Left lung (tissue), 10 donors: ENCODE data around the gene ZBTB21. TPM values are rescaled to one million over a fixed set of nuclear protein-coding genes. Genes with fewer than 3 reads are reported as not detected.

Experiments used
- ATAC-seq: fragments of 200-7000 bp; cut with Tn5 transposase; one replicate; pipeline ENCODE4 v1.9.1; 2020; ENCODE audit warnings: moderate library complexity
- DNase-seq, 4 donors: peaks; one replicate each; pipeline ENCODE4 v3.0.0-alpha.2; 2013 to 2020
- H3K27ac ChIP-seq, 2 donors: fragments of 200-600 bp; sonication (generic) in 1 of 2; one replicate each; pipeline versions ENCODE4 v1.5.0 to v1.8.0; 2020 to 2021
- H3K27me3 ChIP-seq, 2 donors: fragments of 200-600 bp; sonication (generic) in 1 of 2; one replicate each; pipeline versions ENCODE4 v1.5.0 to v1.8.0; 2020 to 2021
- H3K36me3 ChIP-seq, 2 donors: fragments of 200-600 bp; sonication (generic) in 1 of 2; one replicate each; pipeline versions ENCODE4 v1.5.0 to v1.8.0; 2020 to 2021
- H3K4me1 ChIP-seq, 2 donors: fragments of 200-600 bp; one replicate each; pipeline ENCODE4 v1.8.0; 2021
- H3K4me3 ChIP-seq, 2 donors: fragments of 200-600 bp; sonication (generic) in 1 of 2; one replicate each; pipeline versions ENCODE4 v1.5.0 to v1.8.0; 2020 to 2021; ENCODE audit warnings: mild to moderate bottlenecking in 1 of 2
- H3K9me3 ChIP-seq, 2 donors: fragments of 200-600 bp; sonication (generic) in 1 of 2; one replicate each; pipeline versions ENCODE4 v1.5.0 to v1.8.0; 2020 to 2021
- CTCF ChIP-seq, 2 donors: fragments of 200-600 bp; sonication (generic) in 1 of 2; IDR thresholded peaks; one replicate each; pipeline versions ENCODE4 v1.5.0 to v1.8.0; 2021; ENCODE audit warnings: antibody characterized with exemption in 2 of 2
- intact Hi-C, 2 donors: fragments of 100-400 bp; cut with DNase I; formaldehyde crosslinking; loops; one replicate each; pipeline versions ENCODE4 v1.11.2 to v1.14.2; 2022
- polyA plus RNA-seq, 6 donors: library from polyadenylated mRNA; unstranded; fragments of 120-200 nt; gene quantifications; one replicate each; pipeline ENCODE4 v1.2.1, GENCODE V29; 2013; ENCODE audit not compliant: insufficient read length in 6 of 6
- total RNA-seq, 2 donors: library from RNA; stranded (reverse); fragmentation: NEBNext Ultra II Directional; extraction: Animal tissue kit (Norgen Biotek cat#: 25700); gene quantifications; one replicate each; pipeline ENCODE4 v1.2.1, GENCODE V29; 2021
- donor health status: DM: no; HTN: yes; CAD: no.
- donor health status: DM: no; HTN: no; CAD: no.

Gene ZBTB21
- total and polyA plus RNA-seq, 8 donors: 9.2 to 13.9 (median 10.7) TPM

DNA sequence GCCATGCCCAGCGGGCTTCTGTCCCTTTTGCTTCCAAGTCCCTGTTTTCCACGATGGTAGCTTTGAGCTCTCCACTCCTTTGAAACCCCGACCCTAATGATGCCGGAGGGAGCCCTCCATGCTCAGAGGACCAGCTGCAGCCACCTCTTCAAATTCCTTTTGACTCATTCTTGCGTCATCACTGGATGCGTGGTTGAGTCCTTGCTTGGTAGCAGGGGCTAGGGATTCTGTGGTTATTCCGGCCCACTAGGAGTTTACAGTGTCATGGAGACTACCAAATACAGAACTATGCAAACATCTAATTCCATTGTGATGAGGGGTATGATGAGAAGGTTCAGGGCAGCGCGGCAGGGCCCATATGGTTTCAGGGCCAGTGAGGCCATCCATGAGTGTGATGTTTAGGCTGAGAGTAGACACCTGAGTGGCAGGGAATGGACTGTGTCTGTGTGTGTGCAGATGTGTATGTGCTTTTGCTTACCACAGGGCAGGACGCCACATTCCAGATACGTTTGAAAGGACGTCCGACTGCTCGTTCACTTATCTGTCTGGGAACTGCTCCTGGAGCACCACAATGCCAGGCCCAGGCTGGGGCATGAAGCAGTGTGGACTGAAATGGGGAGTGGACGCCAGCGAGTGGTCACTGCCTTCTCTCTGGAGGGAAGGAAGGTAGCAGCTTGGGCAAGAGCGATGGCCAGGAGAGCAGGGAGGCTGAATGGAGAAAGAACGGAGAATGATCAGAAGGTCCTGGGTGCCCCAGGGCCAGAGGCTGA, 30.4 kb upstream of the ZBTB21 start:
- peaks cover 8 to 14% of the 10 kb centered on the region in 2 donors for H3K4me1 ChIP-seq

GRCh38 chr21:42039911-42040351, 29.8 kb upstream of the ZBTB21 start:
- no peak for TF ChIP-seq CTCF (IDR thresholded peaks at IDR 0.05)
- intact Hi-C loops: no loop called here

More for the DNA sequence above, 30.4 kb upstream of the ZBTB21 start:
- no peaks in the 10 kb centered on the region for H3K27me3 ChIP-seq
- intact Hi-C loops: no loop called here
- peak; percentile 66 for ATAC-seq
- DNase-seq: peak in 1 of 4 donors; percentile 30
- no peak for TF ChIP-seq CTCF (IDR thresholded peaks at IDR 0.05)
- no peak overlapping the region for H3K4me3 ChIP-seq
- no peaks in the 10 kb centered on the region for H3K36me3 ChIP-seq
- no peaks in the 10 kb centered on the region for H3K9me3 ChIP-seq
- peak overlapping the region in 1 of 2 donors; percentile 48 for H3K27ac ChIP-seq

DNA sequence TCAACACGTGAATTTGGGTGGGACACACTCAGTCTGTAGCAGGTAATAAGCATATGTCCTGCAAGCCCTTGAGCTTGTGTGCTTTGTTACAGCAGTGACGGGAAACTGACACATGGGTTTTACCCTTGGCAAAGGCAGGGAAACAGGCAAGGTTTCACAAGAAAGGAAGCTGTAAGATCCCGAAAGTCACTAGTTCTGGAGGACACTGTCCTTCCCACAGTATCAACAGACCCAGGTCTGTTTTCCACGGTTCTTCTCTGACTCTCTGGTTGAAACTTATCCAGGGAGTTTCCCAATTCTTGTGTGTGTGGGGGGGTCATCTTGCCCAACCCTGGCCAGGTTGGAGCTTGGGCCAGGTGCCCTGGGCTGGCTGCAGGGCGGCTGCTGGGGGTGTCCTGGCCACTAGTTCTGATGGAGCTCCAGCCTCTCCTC, 29.3 kb upstream of the ZBTB21 start:
- Histone ChIP-seq H3K4me3 (no peak overlapping the region), H3K4me1 (peaks cover 8 to 14% of the 10 kb centered on the region in 2 donors), H3K27me3 (no peaks in the 10 kb centered on the region), H3K9me3 (no peaks in the 10 kb centered on the region), H3K27ac (peak overlapping the region; percentile 42 to 48), H3K36me3 (no peaks in the 10 kb centered on the region)
- TF ChIP-seq CTCF (IDR thresholded peaks at IDR 0.05): no peak
- DNase-seq: no peak
- intact Hi-C loops: no loop called here
- ATAC-seq: peak; percentile 74

More at GRCh38 chr21:42039911-42040351, 29.8 kb upstream of the ZBTB21 start:
- DNase-seq (peak in 2 of 4 donors; percentile 58 to 67), ATAC-seq (peak; percentile 42)
- no peak overlapping the region for H3K4me3 ChIP-seq
- H3K9me3 ChIP-seq: no peaks in the 10 kb centered on the region
- peak overlapping the region; percentile 42 to 48 for H3K27ac ChIP-seq
- peaks cover 8 to 14% of the 10 kb centered on the region in 2 donors for H3K4me1 ChIP-seq
- H3K36me3 ChIP-seq: no peaks in the 10 kb centered on the region
- H3K27me3 ChIP-seq: no peaks in the 10 kb centered on the region

- intact Hi-C loops: no loop called here
- DNase-seq (peak in 1 of 4 donors; percentile 8), ATAC-seq (no peak)
- no peaks in the 10 kb centered on the region for H3K27me3 ChIP-seq
- no peaks in the 10 kb centered on the region for H3K36me3 ChIP-seq
- peaks cover 8 to 14% of the 10 kb centered on the region in 2 donors for H3K4me1 ChIP-seq
- no peaks in the 10 kb centered on the region for H3K9me3 ChIP-seq
- TF ChIP-seq CTCF (IDR thresholded peaks at IDR 0.05): no peak
- peak overlapping the region in 1 of 2 donors; percentile 48 for H3K27ac ChIP-seq
- H3K4me3 ChIP-seq: no peak overlapping the region
These were observed 28.8 kb upstream of the ZBTB21 start for GRCh38 chr21:42038826-42039425.

GRCh38 chr21:42038393-42038792, 28.2 kb upstream of the ZBTB21 start:
- Histone ChIP-seq H3K27ac (no peak overlapping the region), H3K4me3 (no peak overlapping the region), H3K9me3 (no peaks in the 10 kb centered on the region), H3K36me3 (no peaks in the 10 kb centered on the region), H3K4me1 (peaks cover 8 to 14% of the 10 kb centered on the region in 2 donors), H3K27me3 (no peaks in the 10 kb centered on the region)
- intact Hi-C loops: no loop called here
- TF ChIP-seq CTCF (IDR thresholded peaks at IDR 0.05): no peak
- ATAC-seq: no peak
- DNase-seq: peak in 1 of 4 donors; percentile 27
